Activated T-helper 9 cell treated with anti-CD3 and anti-CD28 coated beads, Interleukin-2, amount 50 U/mL, for 16 hours (primary cell): ENCODE measurements around the gene PDE10A.

Experiments used
- DNase-seq: peaks from one replicate; pipeline ENCODE4 v3.0.0-alpha.2; 2020; ENCODE audit warnings: low read depth

Gene PDE10A

DNA sequence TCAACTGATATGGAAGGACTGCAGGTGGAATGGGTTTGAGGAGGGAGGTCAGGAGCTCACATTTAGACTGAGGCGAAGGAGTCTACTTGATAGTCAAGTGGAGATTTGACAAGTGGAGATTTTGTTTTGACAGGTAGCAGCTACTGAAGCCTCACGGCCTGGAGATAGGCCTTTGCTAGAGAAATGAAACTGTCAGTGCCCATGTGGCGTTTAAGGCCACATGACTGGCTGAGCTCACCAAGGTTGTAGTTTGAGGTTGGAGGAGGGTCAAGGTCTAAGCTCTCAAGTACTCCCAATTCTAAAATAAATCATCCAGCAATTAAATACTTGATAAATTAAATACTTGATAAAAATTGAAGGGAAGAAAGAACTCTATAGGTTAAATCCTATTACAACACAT lies 273.5 kb downstream of the PDE10A start:
- no peak for DNase-seq

DNA sequence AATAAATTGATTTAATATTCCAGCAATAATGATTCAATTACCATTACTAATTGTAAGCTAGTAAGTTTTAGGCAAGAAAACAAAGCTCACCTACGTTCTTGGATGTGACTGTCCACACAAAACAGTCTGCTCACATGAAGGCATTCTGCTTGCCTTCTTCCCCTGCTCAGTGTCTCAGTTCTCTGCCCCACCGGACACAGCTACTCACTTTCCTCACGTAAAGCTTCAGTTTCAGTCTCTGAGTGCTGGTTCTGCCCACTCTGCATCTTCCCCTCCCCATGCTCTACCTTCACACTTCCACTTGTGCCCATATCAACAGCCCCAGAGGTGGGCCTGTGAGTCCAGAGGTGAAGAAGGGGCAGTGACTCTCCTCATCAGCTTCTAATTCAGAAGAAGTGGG lies 279.7 kb downstream of the PDE10A start:
- no peak for DNase-seq

DNA sequence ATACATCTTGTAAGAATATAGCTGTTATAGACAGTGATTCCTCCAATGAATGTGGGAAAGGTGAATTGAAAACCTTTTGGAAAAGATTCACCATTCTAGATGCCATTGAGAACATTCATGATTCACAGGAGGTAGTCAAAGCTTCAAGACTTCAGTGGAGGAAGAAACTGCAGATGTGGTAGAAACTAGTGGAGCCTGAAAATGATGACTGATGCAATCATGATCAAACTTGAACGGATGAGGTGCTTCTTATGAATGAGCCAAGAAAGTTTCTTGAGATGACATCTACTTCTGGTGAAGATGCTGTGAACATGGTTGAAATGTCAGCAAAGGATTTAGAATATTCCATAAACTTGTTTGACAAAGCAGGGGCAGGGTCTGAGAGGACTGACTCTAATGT lies 286.9 kb downstream of the PDE10A start:
- no peak for DNase-seq

DNA sequence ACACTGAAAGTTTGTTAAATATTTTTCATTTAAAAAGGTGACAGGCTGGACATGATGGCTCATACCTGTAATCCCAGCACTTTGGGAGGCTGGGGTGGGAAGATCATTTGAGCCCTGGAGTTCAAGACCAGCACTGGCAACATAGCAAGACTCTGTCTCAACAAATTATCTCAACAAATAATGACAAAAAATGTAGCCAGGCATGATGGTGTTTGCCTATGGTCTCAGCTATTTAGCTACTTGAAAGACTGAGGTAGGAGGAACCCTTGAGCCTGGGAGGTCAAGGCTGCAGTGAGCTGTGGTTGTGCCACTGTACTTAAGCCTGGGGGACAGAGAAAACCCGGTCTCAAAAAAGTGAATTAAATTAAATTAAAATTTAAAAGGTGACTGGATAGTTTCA lies 297.7 kb downstream of the PDE10A start:
- DNase-seq: no peak

DNA sequence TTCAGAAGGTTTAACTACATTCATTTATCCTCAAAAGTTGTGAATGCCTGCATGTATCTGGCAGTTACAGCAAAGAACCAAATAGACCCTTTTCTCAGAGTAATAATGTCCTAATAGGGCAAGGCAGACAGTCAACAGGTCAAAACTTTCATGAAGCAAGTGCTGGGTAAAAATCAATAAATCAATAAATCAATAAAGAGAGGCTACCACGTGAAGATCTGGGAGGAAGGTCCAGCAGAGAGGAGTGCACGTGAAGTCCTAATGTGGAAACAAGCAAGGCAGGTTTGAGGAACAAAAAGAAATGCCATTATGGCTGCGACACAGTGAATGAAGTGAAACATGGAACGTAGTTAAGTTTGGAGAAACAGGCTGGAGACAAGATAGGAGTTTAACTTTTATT lies 317.3 kb downstream of the PDE10A start:
- DNase-seq: no peak

DNA sequence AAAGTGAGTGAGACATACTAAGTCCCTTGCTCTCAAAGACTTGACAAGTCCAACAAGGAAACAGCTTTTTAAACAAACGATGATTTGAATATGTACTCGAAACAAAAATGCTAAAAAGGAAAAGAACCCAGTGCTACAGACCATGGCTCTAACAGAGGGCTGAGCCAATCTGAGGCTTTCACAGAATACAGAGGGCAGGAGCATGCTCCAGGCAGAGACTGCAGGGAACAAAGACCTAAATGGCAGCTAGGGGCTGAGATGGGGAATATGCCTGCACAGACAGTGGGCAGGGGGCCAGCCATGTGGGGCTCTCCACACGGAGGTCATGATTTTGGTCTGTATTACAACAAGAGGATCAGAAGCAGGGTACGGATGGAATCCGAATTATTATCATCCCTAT lies 322.5 kb downstream of the PDE10A start:
- DNase-seq: no peak

DNA sequence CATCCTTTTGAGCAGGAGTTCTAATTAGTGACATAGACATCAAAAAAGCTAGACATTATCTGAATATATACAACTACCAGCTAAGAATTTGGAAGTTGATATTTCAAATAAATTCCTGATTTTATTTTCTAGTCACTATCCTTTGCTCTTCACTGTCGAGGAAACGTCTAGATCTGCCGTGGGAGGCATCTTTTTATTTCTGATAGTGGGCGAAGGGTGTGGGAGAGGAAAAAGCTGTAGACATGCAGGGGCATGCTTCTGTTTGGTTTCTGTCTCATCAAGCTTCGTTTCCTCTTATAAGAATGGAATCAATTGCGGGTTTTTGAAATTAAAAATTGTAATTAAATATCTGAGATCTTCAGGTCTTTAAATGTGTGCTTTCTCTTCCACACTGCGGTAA lies 337.4 kb downstream of the PDE10A start:
- DNase-seq: no peak

DNA sequence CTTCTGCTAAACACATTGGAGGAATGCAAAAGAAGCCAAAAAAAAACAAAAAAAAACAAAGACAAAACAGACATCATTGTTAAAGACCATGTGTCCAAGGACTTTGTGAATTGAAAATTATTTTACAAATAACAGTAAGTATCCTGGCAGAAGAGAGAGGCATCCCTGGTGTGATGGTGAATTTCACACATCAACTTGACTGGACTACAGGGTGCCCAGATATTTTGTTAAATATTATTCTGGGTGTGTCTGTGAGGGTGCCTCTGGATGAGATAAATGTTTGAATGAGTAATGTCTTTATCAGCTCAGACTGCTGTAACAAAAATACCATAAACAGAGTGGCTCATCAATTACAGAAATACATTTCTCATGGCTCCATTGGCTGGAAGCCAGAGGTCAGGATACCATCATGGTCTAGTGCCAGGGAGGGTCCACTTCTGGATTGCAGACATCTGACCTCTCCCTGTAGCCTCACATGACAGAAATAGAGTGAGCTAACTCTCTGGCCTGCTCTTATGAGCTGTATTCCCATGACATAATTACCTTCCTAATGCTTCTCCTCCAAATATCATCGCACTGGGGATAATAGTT lies 341.4 kb downstream of the PDE10A start:
- DNase-seq: no peak

DNA sequence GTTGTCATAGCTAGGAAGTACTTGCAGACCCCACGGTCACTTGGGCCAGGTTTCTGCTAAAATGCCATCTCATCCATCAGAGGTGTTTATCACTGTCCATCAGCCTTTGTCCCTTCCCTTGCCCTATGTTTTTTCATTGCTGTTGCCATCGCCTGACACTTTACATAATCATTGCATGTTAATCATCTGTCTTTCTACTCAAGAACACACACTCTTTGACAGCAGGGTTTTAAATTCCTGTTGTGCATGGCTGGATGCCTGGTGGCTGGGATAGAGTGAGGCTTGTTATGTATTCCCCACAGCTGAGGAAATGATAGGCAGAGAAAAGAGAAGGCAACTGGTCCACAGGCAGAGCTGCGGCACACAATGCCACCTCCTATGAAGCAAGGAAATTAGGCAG lies 341.9 kb downstream of the PDE10A start:
- no peak for DNase-seq

DNA sequence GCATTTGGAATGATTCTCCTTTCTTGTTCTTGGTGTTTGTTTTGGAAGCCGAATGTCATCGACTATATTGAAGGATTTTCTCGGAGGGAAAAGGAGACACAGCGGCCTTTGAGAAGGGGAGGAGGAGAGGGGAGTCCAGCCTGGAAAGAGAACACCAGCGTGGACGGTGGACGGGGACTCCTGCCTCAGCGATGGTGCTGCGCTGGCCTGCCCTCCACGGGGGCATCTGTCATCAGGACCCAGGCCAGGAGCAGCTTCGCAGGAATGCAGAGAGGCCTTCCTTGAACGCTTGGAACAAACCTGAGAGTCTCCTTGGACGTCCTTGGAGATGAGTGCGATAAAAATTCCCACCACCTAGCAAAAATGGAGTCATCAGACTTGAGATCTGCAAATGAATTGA lies 345.3 kb downstream of the PDE10A start:
- no peak for DNase-seq

DNA sequence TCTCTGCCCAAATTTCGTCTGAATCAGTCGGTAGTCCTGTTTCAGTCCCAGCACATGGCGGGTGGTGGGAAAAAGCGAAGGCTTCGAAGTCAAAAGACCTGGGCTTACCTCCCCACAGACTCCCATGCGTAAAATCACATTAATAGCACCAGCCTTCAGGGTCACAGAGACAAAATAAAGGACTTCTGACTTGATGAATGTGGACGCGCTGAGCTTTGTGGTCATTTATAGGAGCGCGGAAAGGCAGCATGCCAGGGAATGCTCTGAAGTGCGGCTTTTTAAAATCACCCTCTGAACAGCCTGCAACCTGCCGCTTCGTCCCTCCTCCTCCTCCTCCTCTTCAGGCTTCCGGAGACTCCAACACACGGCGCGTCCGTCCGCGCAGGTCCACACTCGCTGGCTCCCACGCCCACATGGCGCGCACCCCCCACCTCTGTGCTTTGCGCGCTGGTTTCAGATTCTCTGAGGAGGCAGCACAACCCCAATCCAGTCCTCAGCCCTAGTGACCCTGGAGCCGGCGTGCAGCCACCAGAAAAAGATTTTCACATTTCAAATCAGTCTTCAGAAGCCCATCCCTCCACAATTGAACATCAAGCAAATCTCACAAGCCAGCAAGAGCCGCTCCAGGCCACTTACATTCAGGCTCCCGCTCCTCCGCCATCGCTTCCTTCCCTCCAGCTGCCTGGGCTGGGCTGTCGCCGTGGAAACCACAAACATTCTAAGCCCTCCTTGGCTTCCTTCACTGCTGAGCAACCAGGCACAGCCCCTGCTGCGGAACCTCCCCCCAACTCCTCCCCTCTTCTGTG lies 353.9 kb downstream of the PDE10A start, which contains the start of gene C6orf118:
TSS of gene C6orf118 (minus strand) at position 680 of the 806 bp plus-strand sequence. CDS start at position 661, 19 bp downstream.
- no peak for DNase-seq

DNA sequence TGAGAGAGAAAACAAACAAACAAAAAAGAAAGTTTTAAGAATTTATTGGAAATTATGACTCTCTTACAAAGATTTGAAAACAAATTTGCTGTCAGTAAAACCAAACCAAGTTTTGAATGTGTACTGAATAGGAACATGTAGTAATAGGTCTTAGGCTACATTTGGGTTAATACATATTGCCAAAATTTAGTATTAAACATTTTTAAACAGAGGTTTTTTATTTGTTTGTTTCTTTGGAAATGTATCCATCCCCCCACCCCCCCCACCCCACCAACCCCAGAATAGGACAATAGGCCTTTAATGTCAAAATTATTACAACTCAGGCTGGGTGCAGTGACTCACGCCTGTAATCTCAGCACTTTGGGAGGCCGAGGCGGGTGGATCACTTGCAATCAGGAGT lies 356.1 kb downstream of the PDE10A start:
- no peak for DNase-seq

DNA sequence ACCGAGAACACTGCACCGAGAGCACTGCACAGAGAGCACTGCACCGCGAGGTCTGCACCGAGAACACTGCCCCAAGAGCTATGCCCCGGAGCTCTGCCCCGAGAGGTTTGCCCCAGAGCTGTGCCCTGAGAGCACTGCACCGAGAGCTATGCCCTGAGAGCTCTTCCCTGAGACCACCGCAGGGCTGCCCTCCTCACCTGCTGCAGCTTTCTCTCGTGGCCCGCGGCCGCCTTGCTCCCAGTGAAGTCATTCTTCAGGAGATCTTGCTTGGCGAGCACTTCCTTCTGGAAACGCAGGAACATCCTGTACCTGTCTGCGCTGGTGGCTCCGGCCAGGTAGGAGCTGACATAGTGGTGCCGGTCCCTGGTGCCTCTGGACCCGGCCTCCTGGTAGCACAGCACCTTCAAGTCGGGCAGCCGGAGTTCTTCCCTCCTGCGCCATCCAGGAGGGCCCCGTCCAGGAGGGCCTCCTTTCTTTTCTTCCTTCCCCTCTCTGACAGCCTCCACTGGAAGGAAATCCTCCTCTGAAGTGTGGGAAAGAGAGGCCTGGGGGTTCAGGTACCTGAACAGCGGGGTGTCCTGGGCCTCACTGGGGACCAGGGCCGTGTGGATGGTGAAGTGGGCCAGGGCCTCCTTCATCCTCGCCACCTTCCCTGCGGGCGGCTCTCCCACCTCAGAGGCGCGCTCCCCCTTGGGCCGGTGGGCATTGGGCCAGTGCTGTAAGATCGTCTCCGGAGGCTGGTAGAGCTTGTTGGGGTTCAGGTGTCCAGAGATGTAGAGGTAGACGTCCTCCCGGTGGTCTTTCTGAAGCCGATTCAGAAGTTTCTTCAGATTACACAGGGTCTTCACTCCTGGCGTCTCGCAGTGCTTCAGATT lies 361.4 kb downstream of the PDE10A start:
- DNase-seq: no peak

DNA sequence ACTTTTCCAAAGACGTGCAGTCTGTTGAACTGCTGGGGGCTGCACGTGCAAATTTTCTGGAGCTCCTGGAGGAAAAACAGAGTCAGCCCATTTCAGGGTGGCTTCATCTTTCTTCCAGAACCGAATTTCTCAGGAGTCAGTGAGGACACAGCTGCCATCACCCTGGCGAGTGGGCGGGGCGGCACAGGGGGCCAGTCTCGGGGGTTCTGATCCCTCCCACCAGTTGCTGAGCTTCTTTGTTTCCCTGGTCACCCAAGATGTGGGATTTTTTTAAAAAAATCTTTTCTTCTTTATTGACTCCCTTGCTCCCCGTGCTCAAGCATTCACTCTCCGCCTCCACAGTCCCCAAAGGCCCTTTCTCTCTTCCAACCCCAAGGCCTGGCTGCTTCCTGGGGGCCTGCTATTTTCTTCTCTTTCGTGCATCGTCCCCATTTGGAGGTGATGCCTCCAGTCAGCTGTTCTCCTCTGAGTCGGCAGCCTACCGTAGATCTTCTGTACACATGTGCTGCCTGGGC lies 362.6 kb downstream of the PDE10A start:
- no peak for DNase-seq

DNA sequence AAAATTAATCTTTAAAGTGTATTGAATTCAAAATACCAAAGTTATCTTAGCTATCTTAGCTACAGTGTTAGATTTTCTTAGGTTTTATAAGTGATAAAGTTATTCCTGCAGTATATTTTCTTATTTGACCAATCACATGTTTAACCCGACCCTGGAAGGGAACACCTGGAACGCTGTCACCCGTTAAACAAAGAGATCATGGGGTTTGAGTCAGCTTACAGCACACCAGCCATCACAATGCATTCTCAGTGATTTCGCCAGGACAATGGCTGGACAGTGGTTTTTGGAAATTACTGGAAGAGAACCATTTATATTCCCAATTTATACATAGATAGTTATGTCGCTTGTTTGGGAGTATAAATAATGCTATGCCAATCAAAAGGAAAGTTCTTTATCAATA lies 364.2 kb downstream of the PDE10A start:
- no peak for DNase-seq

DNA sequence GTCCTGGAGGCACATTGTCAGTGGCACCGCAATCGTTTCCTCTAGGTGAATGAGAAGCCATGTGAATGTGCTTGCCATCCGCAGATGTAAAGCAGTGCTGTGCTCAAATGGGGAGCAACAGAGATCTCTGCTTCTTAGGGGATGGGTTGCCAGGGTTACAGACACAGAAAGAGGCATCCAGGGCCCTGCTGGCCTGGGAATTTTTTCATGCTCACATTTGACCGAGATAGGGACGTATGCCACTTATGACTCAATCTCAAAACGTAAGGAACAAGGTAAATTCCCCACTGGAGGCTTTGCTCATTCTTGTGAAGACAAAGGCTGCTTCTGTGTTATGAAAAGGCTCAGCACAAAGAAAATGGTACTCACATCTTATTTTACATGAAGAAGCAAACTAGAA lies 364.6 kb downstream of the PDE10A start:
- DNase-seq: no peak

DNA sequence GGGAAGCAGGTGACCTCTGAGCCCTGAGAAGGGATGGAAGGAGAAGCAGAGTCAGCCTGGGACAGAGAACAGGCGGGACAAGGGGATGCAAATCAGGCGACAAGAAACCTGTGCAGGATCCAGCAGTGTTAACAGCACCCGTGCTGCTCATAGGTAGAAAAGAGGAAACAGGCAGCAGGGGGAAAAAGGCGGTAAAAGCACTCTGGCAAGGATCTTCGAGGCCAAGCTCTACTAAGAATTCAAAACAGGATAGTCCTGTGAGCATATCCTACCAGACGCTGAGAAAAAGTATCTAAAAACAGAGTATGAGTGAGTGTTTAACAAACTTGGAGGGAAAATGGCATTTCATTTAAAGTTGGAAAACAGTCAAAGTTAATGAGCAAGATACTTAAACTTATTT lies 370.4 kb downstream of the PDE10A start:
- no peak for DNase-seq
